GM19351 (cell line): ENCODE data around the gene ATOH7.

Source experiments
- ATAC-seq: cut with Tn5 transposase; IDR thresholded peaks from one replicate; pipeline ENCODE4 v1.9.1; 2021; ENCODE audit warnings: mild to moderate bottlenecking, moderate library complexity; ENCODE audit not compliant: unreplicated experiment

Gene ATOH7

DNA sequence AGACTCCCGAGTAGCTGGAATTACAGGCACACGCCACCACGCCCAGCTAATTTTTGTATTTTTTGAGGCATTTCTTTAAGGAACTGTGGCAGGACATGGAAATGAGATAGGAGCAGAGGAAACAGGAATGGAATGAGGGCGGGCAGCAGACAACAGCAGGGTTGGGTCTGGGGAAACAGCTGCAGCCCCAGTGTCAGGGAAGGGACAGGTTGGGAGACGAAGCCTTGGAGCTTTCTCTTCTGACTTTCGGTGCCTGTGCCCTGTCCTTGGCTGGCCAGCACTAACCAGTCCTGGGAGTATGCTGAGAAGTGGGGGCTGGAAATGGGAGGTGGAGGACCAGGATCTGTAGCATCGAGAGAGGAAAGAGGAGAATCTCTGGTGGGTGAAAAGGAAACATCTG lies 47.4 kb downstream of the ATOH7 start:
- no peak for ATAC-seq
